ENCODE measurements around the gene CCNC.

The CCNC gene

DNA sequence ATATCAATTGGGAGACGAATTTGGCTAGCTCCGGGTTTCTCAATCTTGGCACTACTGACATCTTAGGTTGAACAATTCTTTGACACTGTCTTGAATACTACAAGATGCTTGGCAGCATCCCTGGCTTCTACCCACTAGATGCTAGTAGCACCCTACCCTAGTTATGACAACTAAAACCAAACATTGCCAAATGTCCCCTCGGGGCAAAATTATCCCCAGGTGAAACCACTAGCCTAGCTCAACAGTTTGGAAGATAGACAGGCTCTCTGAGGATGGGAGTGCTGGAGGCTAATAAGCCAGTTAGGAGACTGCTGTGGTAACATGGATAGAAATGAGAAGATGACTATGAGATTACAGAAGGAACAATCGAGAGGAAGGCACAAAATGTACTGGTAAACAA is 20.9 kb downstream of the CCNC start:
- DNase-seq, result no peak

DNA sequence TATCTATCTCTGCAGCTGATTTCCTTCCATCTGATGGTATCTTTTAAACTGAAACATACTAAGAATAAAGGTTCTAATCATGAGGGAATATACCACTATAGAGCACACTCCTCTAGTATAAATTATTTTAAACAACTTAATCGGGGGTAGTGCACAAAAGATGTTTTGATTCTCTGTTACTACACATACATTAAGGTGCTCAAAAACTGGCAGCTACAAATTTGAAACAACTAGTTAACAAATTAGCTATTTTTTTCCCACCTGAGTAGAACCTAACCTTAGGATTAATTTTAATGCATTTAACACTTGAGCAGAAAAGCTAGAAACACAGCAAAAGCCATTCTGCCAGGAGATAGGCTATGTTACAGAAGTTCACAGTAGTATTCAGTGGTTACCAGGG is 23.0 kb downstream of the CCNC start:
- no peak for DNase-seq

GRCh38 chr6:99543968-99544367 is 24.5 kb downstream of the CCNC start:
- no peak for DNase-seq

- DNase-seq, result no peak
These were observed 37.8 kb downstream of the CCNC start for GRCh38 chr6:99530627-99531026.

GRCh38 chr6:99522531-99522930 is 45.9 kb downstream of the CCNC start:
- no peak for DNase-seq

GRCh38 chr6:99521633-99522151 is 46.8 kb downstream of the CCNC start:
- DNase-seq, result no peak

GRCh38 chr6:99520855-99521632 is 47.4 kb downstream of the CCNC start:
- DNase-seq, result peak; percentile 40 to 85 (median 58)

GRCh38 chr6:99519446-99519845 is 49.0 kb downstream of the CCNC start:
- no peak for DNase-seq

GRCh38 chr6:99514089-99514488 is 54.4 kb downstream of the CCNC start:
- DNase-seq, result no peak

DNA sequence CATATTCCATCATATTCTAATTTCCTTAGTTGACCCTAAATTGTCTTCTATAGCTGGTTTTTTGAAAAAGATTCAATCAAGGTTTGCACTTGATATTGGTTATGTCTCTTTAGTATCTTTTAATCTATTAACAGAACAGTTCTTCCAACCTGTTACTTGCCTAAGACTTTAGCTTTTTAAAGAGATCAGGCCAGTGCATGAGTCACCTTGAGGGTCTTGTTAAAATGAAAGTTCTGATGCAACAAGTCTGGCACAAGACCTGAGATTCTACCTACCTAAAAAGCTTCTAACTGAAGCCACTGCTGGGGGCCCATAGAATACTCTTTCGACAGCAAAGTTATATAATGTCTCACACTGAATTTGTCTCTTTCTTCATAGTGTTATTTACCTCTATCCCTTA is 56.4 kb downstream of the CCNC start:
- DNase-seq, result no peak

GRCh38 chr6:99507648-99508047 is 60.8 kb downstream of the CCNC start:
- DNase-seq, result no peak

- DNase-seq, result no peak
These were observed 66.7 kb downstream of the CCNC start for GRCh38 chr6:99501762-99502161.

DNA sequence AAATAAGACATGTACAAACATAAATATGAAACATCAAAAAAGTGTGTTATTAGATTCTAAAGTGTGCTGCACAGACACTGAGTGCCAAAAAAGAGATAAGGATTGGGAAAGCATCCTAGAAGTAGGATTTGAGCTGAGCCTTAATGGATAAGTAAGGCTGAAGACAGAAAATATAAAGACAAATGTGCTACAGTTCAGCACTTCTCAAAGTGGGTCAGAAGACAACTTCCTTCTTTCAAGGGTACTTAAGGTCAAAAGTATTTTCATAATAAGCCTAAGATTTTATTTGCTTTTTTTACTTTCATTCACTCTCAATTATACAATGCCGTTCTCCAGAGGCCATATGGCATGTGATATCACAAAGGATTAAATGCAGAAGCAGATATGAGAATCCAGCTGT is 70.0 kb downstream of the CCNC start:
- DNase-seq, result no peak

DNA sequence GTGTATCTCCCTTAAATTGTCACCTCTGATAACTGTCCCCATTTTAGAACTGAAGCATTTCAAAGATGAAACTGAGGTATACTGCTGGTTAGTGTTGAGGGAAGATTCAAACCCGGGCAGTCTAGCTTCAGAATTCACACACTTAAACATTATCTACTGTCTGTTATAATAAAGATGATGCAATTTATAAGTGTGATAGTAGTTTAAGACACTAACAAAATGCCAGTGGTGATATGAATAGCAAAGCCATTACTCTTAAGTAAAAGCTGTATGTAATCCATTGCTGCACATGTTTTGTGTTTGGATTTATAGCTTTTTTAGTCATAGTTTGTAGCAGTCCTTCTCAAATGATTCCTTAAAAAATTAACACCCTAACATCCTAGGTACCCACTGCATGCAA is 73.0 kb downstream of the CCNC start:
- no peak for DNase-seq
